Stimulated activated CD8-positive, alpha-beta memory T cell treated with anti-CD3 and anti-CD28 coated beads, Interleukin-15, amount 100 ng/mL, for 1 hour (primary cell): ENCODE results near the gene PHF13.
"Not testable (repeated sequence)": the region's sequence is repeated elsewhere in the genome, so short reads cannot be mapped to it uniquely, and the experiment has no call there.

Source experiments
- DNase-seq: peaks from one replicate; pipeline ENCODE4 v3.0.0-alpha.2; 2020; ENCODE audit warnings: low read depth

The PHF13 gene

DNA sequence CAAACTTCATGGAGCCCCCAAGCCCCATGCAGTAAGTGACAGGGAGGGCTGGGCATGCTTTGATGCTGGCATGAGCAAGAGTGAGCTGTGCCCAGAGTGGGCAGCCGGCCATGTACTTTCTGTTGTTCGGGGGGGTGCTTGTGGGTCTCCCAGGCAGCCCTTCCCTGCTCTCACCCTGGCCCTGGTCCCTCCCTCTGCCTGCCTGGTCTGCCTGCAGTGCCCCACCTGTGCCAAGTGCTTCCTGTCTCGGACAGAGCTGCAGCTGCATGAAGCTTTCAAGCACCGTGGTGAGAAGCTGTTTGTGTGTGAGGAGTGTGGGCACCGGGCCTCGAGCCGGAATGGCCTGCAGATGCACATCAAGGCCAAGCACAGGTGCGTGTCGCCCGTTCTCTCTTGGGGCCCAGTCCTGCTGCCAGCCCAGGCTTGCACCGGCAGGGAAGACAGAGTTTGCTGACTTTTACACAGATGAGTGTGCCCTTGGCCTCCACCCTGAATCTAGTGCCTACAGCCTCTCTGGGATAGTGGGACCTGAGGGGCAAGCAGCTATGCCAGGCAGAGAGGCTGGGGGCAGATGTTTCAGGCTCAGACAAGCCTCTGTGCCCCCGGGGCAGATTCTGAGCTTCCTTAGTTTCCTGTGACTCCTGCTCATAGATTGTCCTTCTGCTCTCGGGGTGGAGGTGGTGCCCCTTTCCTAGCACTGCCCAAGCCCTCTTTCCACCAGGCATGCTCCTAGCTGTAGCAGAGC is 26.1 kb upstream of the PHF13 start:
- DNase-seq: no peak

DNA sequence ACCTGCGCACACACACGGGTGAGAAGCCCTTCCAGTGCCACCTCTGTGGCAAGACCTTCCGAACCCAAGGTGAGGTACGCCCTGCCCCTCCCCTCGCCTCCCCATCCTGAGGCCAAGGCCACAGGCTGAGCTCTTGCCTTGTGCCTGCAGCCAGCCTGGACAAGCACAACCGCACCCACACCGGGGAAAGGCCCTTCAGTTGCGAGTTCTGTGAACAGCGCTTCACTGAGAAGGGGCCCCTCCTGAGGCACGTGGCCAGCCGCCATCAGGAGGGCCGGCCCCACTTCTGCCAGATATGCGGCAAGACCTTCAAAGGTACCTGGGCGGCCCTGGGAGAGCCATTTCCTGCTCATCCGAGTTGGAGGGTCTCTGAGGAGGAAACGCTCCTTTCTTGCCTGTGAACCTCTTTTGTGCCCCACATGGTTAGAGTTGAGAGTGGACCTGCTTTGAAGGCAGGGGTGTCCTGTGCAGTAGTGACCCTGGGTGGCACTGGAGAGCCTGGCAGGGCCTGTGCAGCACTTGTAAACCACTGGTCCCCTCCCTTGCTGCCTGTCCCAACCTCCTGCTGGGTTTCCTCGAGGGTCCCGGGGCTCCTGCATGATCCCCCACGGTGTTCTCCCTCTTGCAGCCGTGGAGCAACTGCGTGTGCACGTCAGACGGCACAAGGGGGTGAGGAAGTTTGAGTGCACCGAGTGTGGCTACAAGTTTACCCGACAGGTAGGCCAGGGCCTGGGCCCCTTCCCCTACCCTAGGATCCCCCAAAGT is 25.2 kb upstream of the PHF13 start:
- DNase-seq: no peak

DNA sequence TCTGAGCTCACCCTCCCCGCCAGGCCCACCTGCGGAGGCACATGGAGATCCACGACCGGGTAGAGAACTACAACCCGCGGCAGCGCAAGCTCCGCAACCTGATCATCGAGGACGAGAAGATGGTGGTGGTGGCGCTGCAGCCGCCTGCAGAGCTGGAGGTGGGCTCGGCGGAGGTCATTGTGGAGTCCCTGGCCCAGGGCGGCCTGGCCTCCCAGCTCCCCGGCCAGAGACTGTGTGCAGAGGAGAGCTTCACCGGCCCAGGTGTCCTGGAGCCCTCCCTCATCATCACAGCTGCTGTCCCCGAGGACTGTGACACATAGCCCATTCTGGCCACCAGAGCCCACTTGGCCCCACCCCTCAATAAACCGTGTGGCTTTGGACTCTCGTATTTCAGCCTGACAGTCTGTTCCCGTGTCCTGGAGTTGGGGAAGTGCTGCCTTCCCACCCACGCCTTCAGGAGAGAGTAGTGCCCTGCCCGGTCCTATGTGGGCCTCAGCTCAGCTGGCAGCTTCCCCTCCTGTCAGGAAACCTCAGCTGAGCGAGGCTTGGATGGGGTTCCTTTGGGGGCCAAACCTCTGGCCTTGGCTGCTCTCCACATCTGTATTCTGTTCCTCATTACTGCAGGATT is 24.5 kb upstream of the PHF13 start:
- DNase-seq: no peak

DNA sequence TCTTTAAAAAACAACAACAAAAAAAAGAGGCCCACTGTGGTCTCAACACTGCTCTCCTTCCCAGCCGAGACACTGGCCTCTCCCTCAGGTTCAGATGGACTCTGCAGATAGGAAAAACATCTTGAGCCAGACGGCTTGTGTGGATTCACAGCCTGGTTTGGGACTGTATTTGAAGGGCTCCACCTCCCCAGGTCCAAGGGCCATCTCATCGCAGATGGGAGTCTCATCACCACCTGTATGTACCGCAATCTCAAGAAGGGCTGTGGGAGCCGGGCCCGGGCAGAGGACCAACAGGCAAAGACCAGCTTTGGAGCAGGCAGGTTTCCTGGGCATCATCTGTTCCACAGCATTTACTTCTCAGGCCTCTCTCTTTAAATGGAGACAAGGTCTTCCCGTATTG is 23.5 kb upstream of the PHF13 start:
- DNase-seq: no peak

DNA sequence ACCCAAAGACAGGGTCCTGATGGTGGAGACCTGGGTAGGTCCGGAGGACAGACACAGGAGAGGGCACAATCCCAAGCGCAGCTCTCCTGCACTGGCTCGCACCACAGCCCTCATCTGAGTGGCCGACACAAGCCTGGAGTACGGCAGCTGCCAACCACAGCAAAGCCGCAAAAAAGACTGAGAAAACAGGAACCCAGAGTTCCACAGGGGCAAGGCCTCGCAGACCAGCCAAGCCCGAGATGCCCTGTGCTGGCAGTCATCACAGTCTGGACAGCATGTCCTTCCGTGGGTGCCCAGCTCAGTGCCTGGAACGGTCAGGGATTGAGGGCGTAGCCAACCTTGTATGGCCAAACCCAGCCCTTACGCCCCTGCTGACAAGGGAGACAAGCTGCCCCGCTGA is 22.3 kb upstream of the PHF13 start:
- no peak for DNase-seq

DNA sequence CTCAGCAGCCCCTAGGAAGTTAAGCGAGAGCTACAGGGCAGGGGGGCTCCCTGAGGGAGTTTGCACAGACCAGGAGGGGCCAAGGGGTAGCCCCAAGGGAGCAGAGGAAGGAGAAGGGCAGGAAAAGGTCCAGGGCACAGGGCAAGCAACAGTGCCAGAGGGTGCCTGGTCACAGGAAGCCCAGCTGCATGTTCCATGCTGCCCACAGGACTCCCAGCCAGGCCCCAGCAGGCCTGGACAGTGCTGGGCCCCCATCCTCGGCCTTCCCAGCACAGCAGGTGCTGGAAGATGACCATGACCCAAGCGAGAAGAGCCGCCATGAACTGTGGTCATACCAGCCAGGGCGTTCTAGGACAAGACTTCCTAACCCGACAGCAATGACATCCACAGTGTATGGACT is 21.9 kb upstream of the PHF13 start:
- DNase-seq: no peak

DNA sequence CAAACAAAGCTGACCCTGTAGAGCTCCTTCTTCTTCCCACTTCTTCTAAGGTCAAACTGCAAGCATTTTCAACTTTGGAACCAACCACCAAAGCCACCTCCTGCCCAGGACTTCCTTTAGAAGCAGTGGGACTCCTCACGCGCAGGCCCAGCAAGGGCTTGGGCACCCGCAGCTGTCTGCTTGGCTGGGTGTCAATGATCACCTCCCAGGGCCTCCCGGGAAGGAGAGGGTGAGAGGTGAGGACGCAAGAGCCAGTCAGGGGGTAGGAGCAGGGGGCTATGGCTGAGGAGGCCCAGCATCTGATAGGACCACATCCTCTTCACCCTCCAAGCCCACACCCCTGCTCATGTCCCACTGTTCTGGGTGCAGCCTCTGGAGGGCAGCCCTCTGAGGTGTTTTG is 21.1 kb upstream of the PHF13 start:
- no peak for DNase-seq

DNA sequence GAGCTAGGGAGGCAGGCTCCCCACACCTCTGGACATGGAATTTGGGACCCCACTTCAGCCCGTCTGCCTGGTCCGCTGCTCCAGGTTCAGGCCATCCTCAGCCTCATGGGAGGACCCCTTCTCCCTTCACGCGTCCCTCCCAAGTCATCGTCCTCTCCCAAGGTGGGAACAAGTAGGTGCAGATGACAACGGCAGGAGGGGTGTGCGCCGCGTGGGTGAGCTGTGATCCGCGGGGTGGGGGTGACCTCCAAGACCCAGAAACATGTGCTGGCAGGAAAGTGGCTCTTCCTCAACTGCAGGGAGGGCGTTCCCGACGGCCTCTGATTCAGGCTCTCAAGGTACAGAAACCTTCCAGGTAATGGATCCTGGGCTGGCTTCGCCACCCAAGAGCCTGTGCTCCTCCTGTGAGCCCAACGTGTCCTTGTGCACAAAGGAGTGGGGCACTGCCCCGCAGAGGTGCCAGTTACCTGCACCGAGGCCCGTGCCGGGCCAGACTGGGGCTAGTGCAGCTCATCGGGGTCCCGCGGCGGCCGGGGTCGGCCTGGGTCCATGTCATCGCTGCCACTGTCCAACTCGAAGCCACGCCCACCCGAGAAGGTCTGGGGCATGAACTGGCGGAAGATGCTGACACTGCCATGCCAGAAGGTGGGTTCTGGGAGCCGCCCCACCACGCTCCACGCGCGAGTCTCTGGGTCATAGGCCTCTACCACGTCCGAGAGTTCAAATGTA is 20.5 kb upstream of the PHF13 start:
- DNase-seq: no peak

DNA sequence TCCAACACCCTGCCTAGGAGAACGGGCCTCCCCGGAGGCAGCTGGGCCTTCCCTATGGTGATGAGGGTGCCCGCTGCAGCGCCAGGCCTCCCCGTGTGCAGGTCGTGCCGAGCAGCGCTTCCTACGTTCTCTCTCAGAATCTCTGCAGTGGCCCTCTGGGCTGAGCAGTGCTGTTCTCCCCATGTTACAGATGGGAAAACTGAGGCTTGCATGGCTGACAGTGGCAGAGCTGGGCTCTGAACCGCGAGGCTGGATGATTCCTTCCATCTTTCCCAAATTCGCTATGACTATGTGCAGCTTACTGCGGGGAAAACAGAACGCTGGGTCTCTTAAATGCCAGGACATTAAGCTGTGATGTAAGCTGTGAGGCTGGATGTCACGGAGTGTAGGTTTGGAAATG is 19.7 kb upstream of the PHF13 start:
- DNase-seq: no peak

DNA sequence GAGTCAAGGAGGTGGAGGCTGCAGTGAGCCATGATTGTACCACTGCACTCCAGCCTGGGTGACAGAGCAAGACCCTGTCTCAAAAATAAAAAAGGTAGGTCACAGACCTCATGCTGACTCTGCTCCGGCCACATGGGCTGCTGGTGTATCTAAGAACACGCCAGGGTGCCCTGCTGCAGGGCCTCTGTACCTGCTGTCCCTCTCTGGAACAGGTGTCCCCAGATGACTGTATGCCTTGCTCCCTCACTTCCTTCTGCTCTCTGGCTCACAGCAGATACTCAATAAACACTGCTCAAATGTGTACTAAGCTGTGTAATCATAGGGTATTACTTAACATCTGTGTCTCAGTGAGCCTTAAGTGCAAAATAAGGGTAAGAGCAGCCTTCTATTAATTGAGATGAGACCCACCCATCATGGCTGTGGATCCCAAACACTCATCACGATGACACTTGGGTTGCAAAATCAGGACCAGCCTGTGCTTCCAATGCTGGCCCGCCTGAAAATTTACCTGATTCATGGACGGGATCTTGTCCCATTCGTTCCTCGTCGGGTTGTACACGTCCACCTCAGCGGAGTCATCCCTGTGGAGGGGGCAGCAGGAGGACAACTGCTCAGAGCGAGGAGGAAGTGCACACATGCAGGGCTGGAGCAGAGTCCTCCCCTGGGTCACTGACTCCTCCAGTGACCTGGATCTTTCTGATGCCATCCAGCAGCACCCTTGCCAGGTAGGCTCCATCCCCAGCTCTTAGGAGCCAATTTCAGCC is 18.4 kb upstream of the PHF13 start:
- DNase-seq: no peak

DNA sequence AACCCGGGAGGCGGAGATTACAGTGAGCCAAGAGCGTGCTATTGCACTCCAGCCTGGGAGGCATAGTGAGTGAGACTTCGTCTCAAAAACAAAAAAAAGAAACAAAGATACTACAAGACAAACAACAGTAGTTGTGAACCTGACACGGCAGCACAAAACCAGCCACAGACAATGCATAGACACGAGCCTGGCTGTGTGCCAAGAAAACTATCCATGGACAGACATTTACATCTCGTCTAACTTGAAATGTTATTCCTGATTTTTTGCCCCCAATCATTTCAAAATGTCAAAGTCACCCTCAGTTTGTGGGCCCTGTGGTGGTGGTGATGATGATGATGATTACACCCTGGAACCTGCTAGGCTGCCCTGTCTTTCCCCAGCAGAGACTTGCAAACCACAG is 17.2 kb upstream of the PHF13 start:
- DNase-seq: no peak

DNA sequence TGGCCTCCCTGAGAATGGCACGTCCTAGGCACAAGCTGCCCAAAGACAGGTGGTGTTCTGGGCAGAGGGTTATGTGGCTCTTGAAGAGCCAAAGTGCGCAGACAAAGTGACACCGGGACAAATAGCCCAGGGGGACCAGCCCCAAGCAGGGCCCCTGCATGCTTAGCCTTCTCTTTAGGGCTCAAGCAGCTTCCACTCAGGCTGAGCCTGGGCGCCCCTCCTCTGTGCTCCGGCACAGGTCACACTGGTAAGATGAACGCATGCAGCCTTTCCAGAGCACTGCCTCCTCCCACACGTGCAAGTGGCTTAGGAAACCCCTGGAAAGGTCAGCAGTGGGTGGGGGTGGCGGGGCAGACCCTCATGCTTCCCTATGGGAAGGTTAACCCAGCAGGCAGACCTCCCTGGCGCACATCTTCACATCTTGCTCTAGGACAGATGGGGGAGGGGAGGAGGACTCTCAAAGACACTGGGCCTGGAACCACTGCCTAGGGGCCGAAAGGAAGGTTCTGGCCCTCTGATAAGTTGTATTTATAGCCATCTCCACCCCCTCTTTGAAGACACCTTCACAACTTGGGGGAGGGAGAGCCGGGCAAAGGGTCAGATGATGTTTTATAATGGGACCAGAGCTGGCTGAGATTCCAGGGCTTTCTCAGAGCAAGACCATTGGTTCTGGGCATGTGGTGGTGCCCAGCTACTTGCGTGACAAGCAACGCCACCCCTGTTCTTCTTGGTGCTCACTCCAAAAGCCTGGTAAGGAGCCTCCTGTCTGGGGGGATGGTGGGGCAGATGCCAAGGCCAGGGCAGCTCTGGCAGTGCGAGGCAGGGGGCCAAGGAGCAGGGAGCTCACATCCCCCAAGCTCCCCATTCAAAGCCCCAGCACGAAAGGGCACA is 16.4 kb upstream of the PHF13 start:
- DNase-seq: no peak

DNA sequence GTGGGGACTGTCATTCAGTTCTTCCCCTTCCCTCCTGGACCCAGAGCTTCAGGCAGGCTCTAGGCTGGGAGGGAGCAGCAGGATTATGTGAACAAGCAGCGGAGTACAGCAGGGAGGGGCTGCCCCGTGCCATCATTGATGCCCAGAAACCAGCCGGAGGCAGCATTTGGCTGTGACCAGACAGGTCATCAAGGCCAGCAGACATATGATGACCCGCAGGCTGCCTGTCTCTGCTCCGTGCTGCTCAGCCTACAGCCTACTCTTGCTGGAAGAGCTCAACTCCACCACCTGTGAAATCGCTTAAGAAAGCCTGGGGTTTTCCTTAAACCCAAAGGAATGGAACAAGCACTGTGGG is 15.8 kb upstream of the PHF13 start:
- DNase-seq: no peak

DNA sequence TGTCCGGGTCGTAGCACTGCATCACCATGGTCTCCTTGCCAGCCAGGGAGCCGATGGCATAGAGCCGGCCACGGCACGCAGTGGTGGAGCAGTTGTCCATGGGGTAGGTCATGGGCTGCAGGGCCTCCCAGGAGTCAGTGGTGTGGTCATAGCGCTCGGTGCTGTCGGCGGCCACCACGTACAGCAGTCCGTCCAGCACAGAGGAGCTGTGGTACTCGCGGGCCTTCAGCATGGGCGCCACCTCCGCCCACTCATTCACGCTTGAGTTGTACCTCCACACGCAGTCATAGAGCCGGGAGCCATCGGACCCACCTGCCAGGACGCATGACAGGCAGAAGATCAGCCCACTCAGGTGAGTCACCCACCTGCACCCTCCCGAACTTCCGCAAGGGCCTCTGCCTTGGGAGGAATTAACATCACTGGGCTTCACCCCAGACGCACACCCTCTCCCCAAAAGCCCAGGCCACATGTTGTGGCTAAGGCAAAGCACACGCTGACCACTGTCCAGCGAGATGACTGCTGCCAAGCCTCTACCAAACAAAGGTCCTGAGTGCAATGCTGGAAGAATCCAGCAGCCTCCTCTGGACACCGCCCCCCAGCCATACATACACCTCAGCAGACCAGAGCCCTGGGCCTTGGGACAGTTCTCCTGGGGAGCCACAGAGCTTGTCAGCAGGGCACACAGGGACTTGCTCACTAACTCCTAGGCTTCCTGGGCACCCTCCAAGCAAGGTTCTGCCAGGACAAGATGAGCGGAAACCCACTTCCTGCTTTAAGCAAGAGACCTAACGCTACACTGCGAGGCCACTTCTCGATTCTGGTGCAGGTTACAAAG is 14.2 kb upstream of the PHF13 start:
- no peak for DNase-seq

DNA sequence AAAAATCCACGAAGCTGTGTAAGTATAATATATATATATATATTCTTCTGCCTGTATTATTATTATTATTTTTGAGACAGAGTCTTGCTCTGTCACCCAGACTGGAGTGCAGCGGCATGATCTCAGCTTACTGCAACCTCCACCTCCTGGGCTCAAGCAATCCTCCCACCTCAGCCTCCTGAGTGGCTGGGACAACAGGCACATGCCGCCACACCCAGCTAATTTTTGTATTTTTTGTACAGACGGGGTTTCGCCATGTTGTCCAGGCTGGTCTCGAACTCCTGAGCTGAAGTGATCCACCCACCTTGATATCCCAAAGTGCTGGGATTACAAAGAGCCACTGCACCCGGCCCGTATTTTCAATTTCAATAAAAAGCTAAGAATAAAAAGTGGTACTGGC is 13.5 kb upstream of the PHF13 start:
- not testable (repeated sequence) for DNase-seq

DNA sequence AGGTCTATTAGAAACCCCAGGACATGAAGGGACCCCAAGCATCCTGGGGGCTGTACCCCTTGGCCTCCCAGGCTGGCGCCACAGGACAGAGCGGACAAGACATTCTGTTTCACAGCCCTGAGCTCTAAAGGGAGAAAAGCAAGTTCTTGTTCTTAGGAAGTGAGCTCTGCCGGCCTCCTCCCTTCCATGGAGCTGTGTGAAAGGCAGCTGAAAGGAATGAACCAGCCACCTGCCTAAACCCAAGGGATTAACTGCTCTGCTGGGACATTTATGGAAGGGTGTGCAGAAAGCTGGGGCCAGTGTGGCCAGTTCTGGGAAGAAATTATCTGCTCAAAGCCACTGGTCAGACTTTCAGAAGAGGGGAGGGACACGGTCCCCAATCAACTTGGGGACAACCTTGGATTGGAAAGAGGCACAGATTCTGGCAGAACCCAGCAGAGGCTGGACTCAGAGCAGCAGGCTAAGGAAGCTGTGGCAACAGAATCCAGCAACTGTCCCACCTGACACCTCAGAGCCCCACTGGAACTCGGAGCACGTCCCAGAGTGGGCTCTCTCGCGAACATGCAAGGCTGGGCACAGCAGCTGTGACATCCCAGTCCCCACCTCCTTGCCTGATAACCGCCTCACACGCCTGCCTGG is 13.0 kb upstream of the PHF13 start:
- no peak for DNase-seq

DNA sequence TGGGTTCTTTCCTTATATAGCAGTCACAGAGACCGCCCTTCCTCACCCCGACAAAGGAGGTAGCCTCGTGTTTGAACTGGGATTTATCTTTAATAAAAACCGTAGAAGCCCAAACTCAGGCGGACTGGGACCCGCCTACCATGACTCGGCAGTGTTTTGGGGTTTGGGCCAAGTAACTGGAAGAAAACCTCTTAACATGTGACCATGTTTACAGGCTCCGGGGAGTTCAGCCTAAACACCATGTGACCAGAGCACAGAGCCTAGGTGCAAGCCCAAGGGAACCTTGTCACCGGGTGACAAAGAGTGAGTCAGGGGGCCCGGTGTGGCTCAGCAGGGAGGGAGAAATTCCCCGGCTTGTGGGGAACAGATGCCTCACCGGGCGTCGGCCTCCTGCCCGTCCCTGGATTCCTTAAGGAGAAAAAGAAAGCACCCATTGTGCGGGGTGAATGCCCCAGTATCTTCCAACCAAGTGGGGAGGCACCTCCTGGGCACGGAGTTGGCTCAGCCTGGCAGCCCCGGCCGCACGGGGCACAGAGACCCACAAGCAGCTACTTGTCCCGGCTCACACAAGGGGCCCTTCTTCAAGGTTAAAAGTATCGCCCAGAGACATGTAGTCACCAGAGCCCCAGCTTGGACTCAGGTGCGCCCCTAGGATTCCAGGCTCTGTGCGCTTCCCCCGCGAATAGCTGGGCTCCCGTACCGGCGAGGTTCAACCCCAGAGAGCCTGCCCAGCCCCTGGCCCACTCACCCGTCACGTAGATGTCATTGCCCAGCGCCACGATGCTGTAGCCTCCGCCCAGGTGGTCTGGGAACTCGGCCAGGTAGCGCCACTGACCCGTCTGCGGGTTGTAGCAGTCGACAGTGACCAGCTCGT is 12.2 kb upstream of the PHF13 start:
- DNase-seq: no peak

DNA sequence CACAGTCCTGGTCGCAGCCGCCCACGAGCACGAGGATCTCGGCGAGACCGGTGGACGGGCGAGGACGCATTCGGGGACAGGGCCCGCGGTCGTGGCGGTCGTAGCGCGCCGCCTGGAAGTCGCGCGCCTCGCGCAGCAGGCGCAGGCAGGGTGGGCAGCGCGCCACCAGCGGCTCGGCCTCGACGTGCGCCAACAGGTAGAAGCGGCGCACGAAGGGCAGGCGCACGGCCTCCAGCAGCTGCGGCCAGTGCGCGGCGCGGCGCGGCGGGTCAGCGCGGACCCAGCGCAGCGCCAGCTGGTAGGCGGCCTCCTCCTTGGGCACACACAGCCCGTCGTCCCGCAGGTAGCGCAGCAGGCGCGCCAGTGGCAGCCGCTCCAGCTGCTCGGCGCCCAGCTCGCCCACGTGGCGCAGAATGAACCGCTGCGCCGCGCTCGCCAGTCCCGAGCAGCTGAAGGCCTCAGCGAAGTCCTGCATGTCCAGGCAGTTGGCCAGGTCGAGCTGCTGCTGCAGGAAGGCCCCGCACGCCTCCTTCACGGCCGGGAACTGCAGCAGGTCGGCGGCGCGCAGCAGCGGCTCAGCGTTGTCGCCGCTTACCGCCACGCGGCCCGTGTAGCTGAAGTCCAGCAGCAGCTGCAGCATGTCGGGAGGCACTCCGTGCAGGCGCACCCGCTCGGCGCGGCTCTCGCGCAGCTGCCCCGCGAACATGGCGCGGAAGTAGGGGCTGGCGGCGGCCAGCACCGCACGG is 11.4 kb upstream of the PHF13 start:
- DNase-seq: no peak
